ENCODE data around the gene SBF1. TPM values are rescaled to one million over a fixed set of nuclear protein-coding genes. Genes with fewer than 3 reads are reported as not detected.

The SBF1 gene
- total and polyA plus RNA-seq, 12 donors: 41.0 to 73.0 (median 48.1) TPM

GRCh38 chr22:50445071-50445879 lies 29.6 kb downstream of the SBF1 start:
- no peak overlapping the region for H3K4me3 ChIP-seq

GRCh38 chr22:50444663-50445062 lies 30.2 kb downstream of the SBF1 start:
- H3K27me3 ChIP-seq: no peaks in the 10 kb centered on the region
- 86 to 89% methylated on average over 5 of the region's 5 CpGs for WGBS, 2 donors
- DNase-seq (no peak), ATAC-seq (peak in 1 of 8 donors; percentile 7)
- H3K27ac ChIP-seq: no peak overlapping the region
- H3K9me3 ChIP-seq: no peaks in the 10 kb centered on the region
- peaks cover 0 to 90% (median 40%) of the 10 kb centered on the region in 9 donors for H3K36me3 ChIP-seq
- TF ChIP-seq CTCF (IDR thresholded peaks at IDR 0.05): no peak
- intact Hi-C loops (cut with DNase I): no loop called here
- peaks cover 0 to 8% (median 0%) of the 10 kb centered on the region in 9 donors for H3K4me1 ChIP-seq
- no peak overlapping the region for H3K4me3 ChIP-seq

More at GRCh38 chr22:50445071-50445879, 29.6 kb downstream of the SBF1 start:
- Histone ChIP-seq H3K36me3 (peaks cover 0 to 90% (median 34%) of the 10 kb centered on the region in 9 donors), H3K9me3 (no peaks in the 10 kb centered on the region), H3K27ac (no peak overlapping the region), H3K27me3 (no peaks in the 10 kb centered on the region), H3K4me1 (peaks cover 0 to 8% (median 0%) of the 10 kb centered on the region in 9 donors)
- TF ChIP-seq CTCF (IDR thresholded peaks at IDR 0.05): no peak
- intact Hi-C loops (cut with DNase I): no loop called here
- WGBS, 2 donors: 78 to 81% methylated on average over 30 of the region's 30 CpGs
- peak in 1 of 8 donors; percentile 1 for ATAC-seq
- peak in 1 of 2 donors; percentile 16 for DNase-seq

- Histone ChIP-seq H3K27me3 (no peaks in the 10 kb centered on the region), H3K36me3 (peaks cover 0 to 92% (median 44%) of the 10 kb centered on the region in 9 donors), H3K27ac (no peak overlapping the region), H3K4me1 (peaks cover 0 to 8% (median 0%) of the 10 kb centered on the region in 9 donors), H3K9me3 (no peaks in the 10 kb centered on the region), H3K4me3 (no peak overlapping the region)
- ATAC-seq (peak in 4 of 8 donors; percentile 1 to 14 (median 4)), DNase-seq (peak in 1 of 2 donors; percentile 16)
- intact Hi-C loops (cut with DNase I): no loop called here
- 75 to 79% methylated on average over 28 of the region's 28 CpGs for WGBS, 2 donors
- no peak for TF ChIP-seq CTCF (IDR thresholded peaks at IDR 0.05)
Measured at GRCh38 chr22:50443801-50444625, 30.8 kb downstream of the SBF1 start.

GRCh38 chr22:50443197-50443596 lies 31.6 kb downstream of the SBF1 start:
- peaks cover 0 to 92% (median 49%) of the 10 kb centered on the region in 9 donors for H3K36me3 ChIP-seq
- no peak overlapping the region for H3K27ac ChIP-seq

More at GRCh38 chr22:50443197-50443596, 31.6 kb downstream of the SBF1 start:
- intact Hi-C loops (cut with DNase I): no loop called here
- ATAC-seq (no peak), DNase-seq (peak in 1 of 2 donors; percentile 20)
- no peak for TF ChIP-seq CTCF (IDR thresholded peaks at IDR 0.05)
- Histone ChIP-seq H3K9me3 (no peaks in the 10 kb centered on the region), H3K4me3 (no peak overlapping the region), H3K27me3 (no peaks in the 10 kb centered on the region), H3K4me1 (peaks cover 0 to 8% (median 0%) of the 10 kb centered on the region in 9 donors)
- WGBS, 2 donors: 79 to 81% methylated on average over 15 of the region's 15 CpGs

Measured in heart right ventricle (tissue), 16 donors.